ENCODE data around the gene AOC1. TPM values are rescaled to one million over a fixed set of nuclear protein-coding genes. Genes with fewer than 3 reads are reported as not detected.
"Not testable (repeated sequence)": the region's sequence is repeated elsewhere in the genome, so short reads cannot be mapped to it uniquely, and the experiment has no call there.

Gene AOC1
- total RNA-seq, 1 donor from 2014 or later: under 0.01 TPM

- Histone ChIP-seq H3K4me3 (ENCODE audit: low read depth, low read length) (no peak overlapping the region), H3K36me3 (ENCODE audit: control insufficient read depth, insufficient read depth, low read length) (no peaks in the 10 kb centered on the region), H3K27me3 (ENCODE audit: control insufficient read depth, insufficient read depth, low read length) (peaks cover 1% of the 10 kb centered on the region)
- no peak for TF ChIP-seq CTCF (IDR thresholded peaks at IDR 0.05; ENCODE audit: insufficient read depth, low read length, severe bottlenecking)
- DNase-seq (ENCODE audit: low read depth): peak; percentile 36
- no peak for FAIRE-seq
Observed at GRCh38 chr7:150903606-150904005, 51.3 kb downstream of the AOC1 start.

- no peak for TF ChIP-seq CTCF (IDR thresholded peaks at IDR 0.05; ENCODE audit: insufficient read depth, low read length, severe bottlenecking)
- no peaks in the 10 kb centered on the region for H3K36me3 ChIP-seq (ENCODE audit: control insufficient read depth, insufficient read depth, low read length)
- peaks cover 1% of the 10 kb centered on the region for H3K27me3 ChIP-seq (ENCODE audit: control insufficient read depth, insufficient read depth, low read length)
- FAIRE-seq (no peak), DNase-seq (ENCODE audit: low read depth) (no peak)
- no peak overlapping the region for H3K4me3 ChIP-seq (ENCODE audit: low read depth, low read length)
Observed at GRCh38 chr7:150904011-150904909, 51.9 kb downstream of the AOC1 start.

- no peak for TF ChIP-seq CTCF (IDR thresholded peaks at IDR 0.05; ENCODE audit: insufficient read depth, low read length, severe bottlenecking)
- no peak for FAIRE-seq
Observed at GRCh38 chr7:150908173-150908572, 55.9 kb downstream of the AOC1 start.

GRCh38 chr7:150909200-150909995 is 57.1 kb downstream of the AOC1 start:
- DNase-seq (ENCODE audit: low read depth) (no peak), FAIRE-seq (peak; percentile 100)
- no peak overlapping the region for H3K4me3 ChIP-seq (ENCODE audit: low read depth, low read length)
- no peaks in the 10 kb centered on the region for H3K36me3 ChIP-seq (ENCODE audit: control insufficient read depth, insufficient read depth, low read length)
- peaks cover 1% of the 10 kb centered on the region for H3K27me3 ChIP-seq (ENCODE audit: control insufficient read depth, insufficient read depth, low read length)
- no peak for TF ChIP-seq CTCF (IDR thresholded peaks at IDR 0.05; ENCODE audit: insufficient read depth, low read length, severe bottlenecking)

More at GRCh38 chr7:150908173-150908572, 55.9 kb downstream of the AOC1 start:
- no peak for DNase-seq (ENCODE audit: low read depth)
- Histone ChIP-seq H3K27me3 (ENCODE audit: control insufficient read depth, insufficient read depth, low read length) (peaks cover 1% of the 10 kb centered on the region), H3K36me3 (ENCODE audit: control insufficient read depth, insufficient read depth, low read length) (no peaks in the 10 kb centered on the region), H3K4me3 (ENCODE audit: low read depth, low read length) (no peak overlapping the region)

GRCh38 chr7:150910305-150910995 is 58.1 kb downstream of the AOC1 start:
- H3K4me3 ChIP-seq (ENCODE audit: low read depth, low read length); H3K27me3 ChIP-seq (ENCODE audit: control insufficient read depth, insufficient read depth, low read length); DNase-seq (ENCODE audit: low read depth); FAIRE-seq; H3K36me3 ChIP-seq (ENCODE audit: control insufficient read depth, insufficient read depth, low read length): not testable (repeated sequence)

Data from bronchial epithelial cell (primary cell).